ENCODE data around the gene GRM2.

Gene GRM2

GRCh38 chr3:51692980-51693395, 13.9 kb upstream of the GRM2 start:
- H3K4me3 ChIP-seq (ENCODE audit: low read length) = no peak overlapping the region
- H3K9me3 ChIP-seq (ENCODE audit: control insufficient read depth, low read length) = no peaks in the 10 kb centered on the region
- H3K36me3 ChIP-seq (ENCODE audit: control insufficient read depth, insufficient read depth, low read length, severe bottlenecking) = peaks cover 40% of the 10 kb centered on the region
- no peak for DNase-seq (ENCODE audit: low read depth)
- H3K27me3 ChIP-seq (replicated peaks; ENCODE audit: control insufficient read depth, insufficient read depth, low read length) = no peaks in the 10 kb centered on the region
- H3K4me1 ChIP-seq (ENCODE audit: control insufficient read depth, insufficient read depth, low read length) = no peaks in the 10 kb centered on the region
- no peak overlapping the region for H3K9ac ChIP-seq (ENCODE audit: low read length)

- peaks cover 52% of the 10 kb centered on the region for H3K36me3 ChIP-seq (ENCODE audit: control insufficient read depth, insufficient read depth, low read length, severe bottlenecking)
- no peak overlapping the region for H3K9ac ChIP-seq (ENCODE audit: low read length)
Measured at GRCh38 chr3:51696954-51697353, 9.9 kb upstream of the GRM2 start.

GRCh38 chr3:51698209-51698608, 8.7 kb upstream of the GRM2 start:
- H3K4me3 ChIP-seq (ENCODE audit: low read length) = no peak overlapping the region
- peaks cover 55% of the 10 kb centered on the region for H3K36me3 ChIP-seq (ENCODE audit: control insufficient read depth, insufficient read depth, low read length, severe bottlenecking)
- no peaks in the 10 kb centered on the region for H3K27me3 ChIP-seq (replicated peaks; ENCODE audit: control insufficient read depth, insufficient read depth, low read length)
- H3K4me1 ChIP-seq (ENCODE audit: control insufficient read depth, insufficient read depth, low read length) = no peaks in the 10 kb centered on the region
- no peaks in the 10 kb centered on the region for H3K9me3 ChIP-seq (ENCODE audit: control insufficient read depth, low read length)
- DNase-seq (ENCODE audit: low read depth) = no peak
- H3K9ac ChIP-seq (ENCODE audit: low read length) = no peak overlapping the region

More at GRCh38 chr3:51696954-51697353, 9.9 kb upstream of the GRM2 start:
- Histone ChIP-seq H3K27me3 (replicated peaks; ENCODE audit: control insufficient read depth, insufficient read depth, low read length) (no peaks in the 10 kb centered on the region), H3K4me1 (ENCODE audit: control insufficient read depth, insufficient read depth, low read length) (no peaks in the 10 kb centered on the region), H3K9me3 (ENCODE audit: control insufficient read depth, low read length) (no peaks in the 10 kb centered on the region), H3K4me3 (ENCODE audit: low read length) (no peak overlapping the region)
- DNase-seq (ENCODE audit: low read depth) = no peak

GRCh38 chr3:51700403-51700802, 6.5 kb upstream of the GRM2 start:
- no peaks in the 10 kb centered on the region for H3K27me3 ChIP-seq (replicated peaks; ENCODE audit: control insufficient read depth, insufficient read depth, low read length)
- no peaks in the 10 kb centered on the region for H3K9me3 ChIP-seq (ENCODE audit: control insufficient read depth, low read length)
- no peak overlapping the region for H3K9ac ChIP-seq (ENCODE audit: low read length)
- peaks cover 58% of the 10 kb centered on the region for H3K36me3 ChIP-seq (ENCODE audit: control insufficient read depth, insufficient read depth, low read length, severe bottlenecking)
- H3K4me1 ChIP-seq (ENCODE audit: control insufficient read depth, insufficient read depth, low read length) = no peaks in the 10 kb centered on the region
- no peak for DNase-seq (ENCODE audit: low read depth)
- H3K4me3 ChIP-seq (ENCODE audit: low read length) = no peak overlapping the region

GRCh38 chr3:51702156-51702555, 4.7 kb upstream of the GRM2 start:
- no peak for DNase-seq (ENCODE audit: low read depth)
- peaks cover 50% of the 10 kb centered on the region for H3K36me3 ChIP-seq (ENCODE audit: control insufficient read depth, insufficient read depth, low read length, severe bottlenecking)

GRCh38 chr3:51703068-51703760, 3.7 kb upstream of the GRM2 start:
- Histone ChIP-seq H3K9me3 (ENCODE audit: control insufficient read depth, low read length) (no peaks in the 10 kb centered on the region), H3K4me3 (ENCODE audit: low read length) (no peak overlapping the region), H3K4me1 (ENCODE audit: control insufficient read depth, insufficient read depth, low read length) (peaks cover 6% of the 10 kb centered on the region), H3K27me3 (replicated peaks; ENCODE audit: control insufficient read depth, insufficient read depth, low read length) (peaks cover 6% of the 10 kb centered on the region), H3K9ac (ENCODE audit: low read length) (no peak overlapping the region), H3K36me3 (ENCODE audit: control insufficient read depth, insufficient read depth, low read length, severe bottlenecking) (peaks cover 42% of the 10 kb centered on the region)
- no peak for DNase-seq (ENCODE audit: low read depth)

More at GRCh38 chr3:51702156-51702555, 4.7 kb upstream of the GRM2 start:
- Histone ChIP-seq H3K9me3 (ENCODE audit: control insufficient read depth, low read length) (no peaks in the 10 kb centered on the region), H3K27me3 (replicated peaks; ENCODE audit: control insufficient read depth, insufficient read depth, low read length) (no peaks in the 10 kb centered on the region), H3K4me3 (ENCODE audit: low read length) (no peak overlapping the region), H3K4me1 (ENCODE audit: control insufficient read depth, insufficient read depth, low read length) (peaks cover 2% of the 10 kb centered on the region), H3K9ac (ENCODE audit: low read length) (no peak overlapping the region)

- no peaks in the 10 kb centered on the region for H3K9me3 ChIP-seq (ENCODE audit: control insufficient read depth, low read length)
- H3K4me1 ChIP-seq (ENCODE audit: control insufficient read depth, insufficient read depth, low read length) = peaks cover 6% of the 10 kb centered on the region
- peaks cover 35% of the 10 kb centered on the region for H3K36me3 ChIP-seq (ENCODE audit: control insufficient read depth, insufficient read depth, low read length, severe bottlenecking)
- no peak for DNase-seq (ENCODE audit: low read depth)
- no peak overlapping the region for H3K4me3 ChIP-seq (ENCODE audit: low read length)
- H3K9ac ChIP-seq (ENCODE audit: low read length) = no peak overlapping the region
- H3K27me3 ChIP-seq (replicated peaks; ENCODE audit: control insufficient read depth, insufficient read depth, low read length) = peaks cover 12% of the 10 kb centered on the region
Measured at GRCh38 chr3:51703761-51704510, 2.9 kb upstream of the GRM2 start.

- H3K36me3 ChIP-seq (ENCODE audit: control insufficient read depth, insufficient read depth, low read length, severe bottlenecking) = peaks cover 29% of the 10 kb centered on the region
- no peaks in the 10 kb centered on the region for H3K9me3 ChIP-seq (ENCODE audit: control insufficient read depth, low read length)
- H3K9ac ChIP-seq (ENCODE audit: low read length) = no peak overlapping the region
- H3K27me3 ChIP-seq (replicated peaks; ENCODE audit: control insufficient read depth, insufficient read depth, low read length) = peaks cover 12% of the 10 kb centered on the region
- no peak for DNase-seq (ENCODE audit: low read depth)
- H3K4me1 ChIP-seq (ENCODE audit: control insufficient read depth, insufficient read depth, low read length) = peaks cover 6% of the 10 kb centered on the region
- H3K4me3 ChIP-seq (ENCODE audit: low read length) = no peak overlapping the region
Measured at GRCh38 chr3:51704511-51704950, 2.3 kb upstream of the GRM2 start.

GRCh38 chr3:51705276-51706020, 1.4 kb upstream of the GRM2 start:
- Histone ChIP-seq H3K9me3 (ENCODE audit: control insufficient read depth, low read length) (no peaks in the 10 kb centered on the region), H3K27me3 (replicated peaks; ENCODE audit: control insufficient read depth, insufficient read depth, low read length) (peaks cover 12% of the 10 kb centered on the region), H3K4me3 (ENCODE audit: low read length) (no peak overlapping the region), H3K9ac (ENCODE audit: low read length) (no peak overlapping the region), H3K36me3 (ENCODE audit: control insufficient read depth, insufficient read depth, low read length, severe bottlenecking) (peaks cover 20% of the 10 kb centered on the region), H3K4me1 (ENCODE audit: control insufficient read depth, insufficient read depth, low read length) (peaks cover 6% of the 10 kb centered on the region)
- no peak for DNase-seq (ENCODE audit: low read depth)

- no peak overlapping the region for H3K4me3 ChIP-seq (ENCODE audit: low read length)
- no peak overlapping the region for H3K9ac ChIP-seq (ENCODE audit: low read length)
- DNase-seq (ENCODE audit: low read depth) = no peak
- no peaks in the 10 kb centered on the region for H3K9me3 ChIP-seq (ENCODE audit: control insufficient read depth, low read length)
- peaks cover 12% of the 10 kb centered on the region for H3K27me3 ChIP-seq (replicated peaks; ENCODE audit: control insufficient read depth, insufficient read depth, low read length)
- peaks cover 20% of the 10 kb centered on the region for H3K36me3 ChIP-seq (ENCODE audit: control insufficient read depth, insufficient read depth, low read length, severe bottlenecking)
- peaks cover 10% of the 10 kb centered on the region for H3K4me1 ChIP-seq (ENCODE audit: control insufficient read depth, insufficient read depth, low read length)
Measured at GRCh38 chr3:51706021-51706485, 815 bp upstream of the GRM2 start.

Data from adipocyte (in vitro differentiated cells).